ENCODE data around the gene HOXD8.

HOXD8 gene

DNA sequence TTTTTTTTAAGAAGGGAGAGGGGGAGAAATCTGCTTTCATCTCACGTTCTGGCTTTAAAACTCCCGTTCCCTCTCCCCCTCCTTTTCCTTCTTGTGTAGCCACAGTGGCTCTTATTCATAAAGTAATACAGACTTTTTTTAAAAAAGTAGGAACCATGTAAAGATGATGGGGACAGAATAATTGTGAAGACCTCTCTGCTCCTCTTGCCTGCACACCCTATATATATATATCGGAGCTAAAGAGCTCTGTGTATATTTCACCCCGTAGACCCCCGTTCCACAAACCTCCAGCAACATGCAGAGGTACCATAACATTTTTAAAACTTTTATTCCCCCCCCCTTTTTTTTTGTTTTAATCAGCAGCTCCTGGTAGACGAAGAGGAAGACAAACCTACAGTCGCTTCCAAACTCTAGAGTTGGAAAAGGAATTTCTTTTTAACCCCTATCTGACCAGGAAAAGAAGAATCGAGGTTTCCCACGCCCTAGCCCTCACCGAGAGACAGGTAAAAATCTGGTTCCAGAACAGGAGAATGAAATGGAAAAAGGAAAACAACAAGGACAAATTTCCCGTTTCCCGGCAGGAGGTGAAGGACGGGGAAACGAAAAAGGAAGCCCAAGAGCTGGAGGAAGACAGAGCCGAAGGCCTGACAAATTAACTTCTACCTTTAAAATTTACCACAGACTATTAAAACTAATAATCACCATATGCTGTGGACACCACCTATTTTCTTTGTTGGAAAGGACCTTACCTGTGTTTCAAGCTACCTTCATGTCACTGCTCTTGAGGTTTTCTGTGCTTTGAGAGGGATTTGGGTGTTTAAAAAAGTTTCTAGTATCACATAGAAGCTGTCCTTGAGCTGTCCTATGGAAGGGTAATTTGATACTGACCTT, 1.7 kb downstream of the HOXD8 start:
- DNase-seq (ENCODE audit: low read depth), result no peak

DNA sequence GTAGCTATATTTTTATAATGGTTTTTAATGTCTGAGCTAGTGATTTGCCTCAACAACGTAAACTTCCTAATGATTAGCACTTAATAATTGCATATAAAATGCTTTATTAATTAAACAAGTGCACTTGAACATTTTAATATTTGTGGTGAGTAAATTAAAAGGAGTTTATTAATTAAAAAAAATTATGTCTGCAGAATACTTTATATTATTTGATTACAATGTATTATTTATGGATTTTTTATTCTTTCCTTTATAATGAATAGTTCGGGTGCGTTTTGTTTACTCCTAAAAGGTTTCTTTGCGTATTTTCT, 2.3 kb downstream of the HOXD8 start:
- DNase-seq (ENCODE audit: low read depth), result no peak

DNA sequence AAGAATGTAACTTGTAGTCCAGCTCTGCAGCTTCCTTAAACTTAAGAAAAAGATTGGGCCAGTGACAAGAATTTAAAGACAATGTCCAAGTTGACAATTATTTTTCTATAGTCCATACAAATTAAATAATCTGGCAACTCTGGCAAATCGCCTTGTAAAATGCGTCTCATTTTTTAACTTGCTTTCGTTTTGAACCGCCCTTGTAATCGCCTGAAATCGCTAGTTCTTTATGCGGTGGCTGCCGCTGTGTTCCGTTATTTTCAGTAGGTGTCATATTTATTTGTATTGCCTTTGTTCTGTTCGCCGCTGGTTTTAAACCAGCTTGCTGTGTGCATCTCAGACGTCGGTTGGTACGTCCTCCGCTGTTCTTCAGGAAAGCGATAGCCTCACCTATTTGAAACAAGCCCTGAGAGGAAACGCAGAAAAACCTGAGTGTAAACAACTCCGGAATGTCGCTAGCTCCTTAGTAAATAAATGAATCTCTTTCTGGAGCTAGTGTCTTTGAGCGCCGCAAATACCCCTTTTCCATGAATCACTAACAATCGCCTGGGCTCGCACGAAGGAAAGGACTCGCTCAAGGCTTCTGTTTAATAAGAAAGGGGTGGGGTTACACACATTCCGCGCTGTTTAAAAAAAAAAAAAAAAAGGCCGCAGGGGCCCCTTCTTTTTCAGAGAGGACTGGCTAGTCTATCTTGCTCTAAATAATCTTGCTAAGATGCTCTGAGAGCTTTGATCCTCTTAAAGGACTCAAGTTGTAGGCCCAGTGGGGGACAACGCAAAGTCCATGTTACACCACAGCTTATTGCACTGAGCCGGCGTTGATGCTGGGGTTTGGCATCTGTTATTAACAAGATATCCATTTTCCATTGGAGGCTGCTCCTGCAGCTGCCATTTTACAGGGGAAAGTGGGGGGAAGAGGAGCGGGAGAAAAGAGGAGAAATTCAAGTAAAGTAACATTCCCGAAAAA, 3.0 kb downstream of the HOXD8 start:
- no peak for DNase-seq (ENCODE audit: low read depth)

DNA sequence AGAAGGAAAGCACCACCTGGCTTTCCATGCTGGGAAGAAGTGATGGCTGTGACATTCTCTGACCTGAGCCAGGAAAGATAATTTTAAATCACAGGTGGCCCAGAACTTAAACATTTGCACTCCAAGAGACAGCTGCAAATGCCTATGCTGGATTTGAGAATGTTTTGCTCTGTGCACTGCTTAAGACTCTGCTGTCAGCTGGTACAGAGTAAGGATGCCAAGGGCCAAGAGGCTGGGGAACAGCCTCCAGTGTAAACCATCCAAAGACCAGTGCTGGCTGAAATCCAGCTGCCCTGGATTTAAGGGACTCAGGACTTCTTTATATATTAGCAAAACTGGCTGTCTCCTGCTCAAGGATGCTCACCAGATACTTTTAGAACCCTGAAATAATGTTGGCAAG, 3.9 kb downstream of the HOXD8 start:
- no peak for DNase-seq (ENCODE audit: low read depth)

DNA sequence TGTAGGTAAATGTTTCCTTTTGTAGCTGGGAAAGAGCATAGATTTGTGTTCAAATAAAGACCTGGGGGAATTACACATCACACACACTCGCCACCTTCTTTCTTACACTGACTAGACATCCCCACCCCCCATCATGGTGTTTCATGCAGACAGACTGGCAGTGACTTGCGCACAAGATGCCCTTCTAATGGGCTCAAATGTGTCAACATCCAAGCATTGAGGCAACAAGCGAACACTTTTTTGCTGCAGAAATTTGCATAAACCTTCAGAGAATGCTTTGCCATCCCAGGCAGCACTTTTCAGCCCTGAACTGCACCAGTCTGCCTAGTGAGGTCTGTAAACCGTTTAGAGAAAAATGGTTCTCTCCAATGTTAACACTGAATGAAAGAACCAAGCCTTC, 4.5 kb downstream of the HOXD8 start:
- no peak for DNase-seq (ENCODE audit: low read depth)

DNA sequence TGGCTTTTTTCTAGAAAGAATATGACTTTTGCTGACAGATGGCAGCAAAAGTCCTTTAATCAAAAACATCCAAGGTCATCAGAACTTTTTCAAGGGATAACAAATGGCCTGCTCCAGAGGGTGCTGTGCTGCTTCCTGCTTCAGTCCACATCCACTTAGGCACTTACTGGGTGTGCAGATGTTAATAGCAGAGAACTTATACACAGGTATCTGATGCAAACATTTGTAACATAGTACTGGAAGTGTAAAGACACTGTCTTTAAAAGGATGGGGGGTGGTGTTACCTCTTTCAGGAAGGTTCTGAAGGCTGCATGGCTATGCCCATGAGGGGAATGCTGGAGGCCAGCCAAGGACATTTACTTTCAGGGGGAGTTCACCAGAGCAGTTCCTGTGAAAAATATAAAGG, 5.5 kb downstream of the HOXD8 start:
- no peak for DNase-seq (ENCODE audit: low read depth)

DNA sequence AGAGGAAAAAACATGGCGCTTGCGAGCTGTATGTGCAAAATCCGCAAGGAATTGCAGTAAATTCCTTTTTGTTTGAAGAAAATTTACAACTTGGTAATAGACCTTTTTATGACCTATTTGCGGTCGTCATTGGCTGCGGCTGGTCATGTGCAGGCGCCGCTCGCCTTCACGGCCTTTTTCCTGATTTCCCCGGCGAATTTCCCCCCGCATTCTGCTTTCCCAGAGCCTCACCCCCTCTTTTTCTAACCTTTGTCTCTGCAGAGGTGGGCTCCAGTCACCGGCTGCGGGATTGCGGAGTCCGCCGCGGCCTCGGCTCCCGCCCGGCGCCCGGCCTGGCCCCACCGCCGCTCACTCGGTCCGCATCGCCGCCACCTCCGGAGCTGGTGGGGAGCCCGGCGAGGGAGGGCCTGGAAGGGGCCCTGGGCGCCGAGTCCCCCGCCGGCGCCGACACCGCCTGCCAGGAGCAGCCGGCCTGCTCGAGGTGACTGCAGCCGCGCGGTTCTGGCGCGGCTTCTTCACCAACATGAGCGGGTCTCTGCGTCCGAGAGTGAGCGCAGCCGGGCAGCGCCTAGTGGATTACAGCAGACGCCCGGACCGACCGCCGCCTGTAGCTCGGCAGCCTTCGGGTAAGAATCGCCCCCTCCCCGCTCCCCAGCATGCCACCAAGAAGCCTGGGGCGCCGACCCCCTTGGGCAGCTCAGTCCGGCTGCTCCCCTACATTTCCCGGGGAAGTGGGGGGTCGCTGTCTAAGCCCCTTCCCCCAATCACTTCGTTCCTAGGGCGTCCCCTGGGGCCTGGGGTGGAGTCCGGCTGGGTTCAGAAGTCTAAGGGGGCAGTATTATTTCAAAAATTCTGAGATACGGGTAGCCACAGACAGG, 7.1 kb downstream of the HOXD8 start:
- no peak for DNase-seq (ENCODE audit: low read depth)

DNA sequence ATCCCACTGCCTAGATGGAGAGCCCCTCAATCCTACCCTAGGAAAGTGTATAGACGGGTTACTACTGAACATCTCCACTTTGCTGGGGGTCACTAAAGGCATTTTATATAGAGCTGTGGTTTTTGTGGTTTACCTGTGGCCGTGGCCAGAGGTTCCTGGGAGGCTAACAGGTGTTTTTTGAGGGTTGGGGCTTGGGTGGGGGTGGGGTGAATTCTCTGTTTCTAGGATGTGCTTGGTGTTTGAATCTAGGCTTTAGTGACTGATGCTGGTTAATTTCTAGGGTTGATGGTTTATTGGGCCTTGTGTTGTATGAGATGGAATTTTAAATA, 7.7 kb downstream of the HOXD8 start:
- no peak for DNase-seq (ENCODE audit: low read depth)

DNA sequence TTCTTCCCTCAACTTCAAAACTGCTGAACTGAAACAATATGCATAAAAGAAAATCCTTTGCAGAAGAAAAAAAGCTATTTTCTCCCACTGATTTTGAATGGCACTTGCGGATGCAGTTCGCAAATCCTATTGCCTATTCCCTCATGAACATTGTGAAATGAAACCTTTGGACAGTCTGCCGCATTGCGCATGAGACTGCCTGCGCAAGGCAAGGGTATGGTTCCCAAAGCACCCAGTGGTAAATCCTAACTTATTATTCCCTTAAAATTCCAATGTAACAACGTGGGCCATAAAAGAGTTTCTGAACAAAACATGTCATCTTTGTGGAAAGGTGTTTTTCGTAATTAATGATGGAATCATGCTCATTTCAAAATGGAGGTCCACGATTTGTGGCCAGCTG, 8.4 kb downstream of the HOXD8 start:
- DNase-seq (ENCODE audit: low read depth), result no peak

DNA sequence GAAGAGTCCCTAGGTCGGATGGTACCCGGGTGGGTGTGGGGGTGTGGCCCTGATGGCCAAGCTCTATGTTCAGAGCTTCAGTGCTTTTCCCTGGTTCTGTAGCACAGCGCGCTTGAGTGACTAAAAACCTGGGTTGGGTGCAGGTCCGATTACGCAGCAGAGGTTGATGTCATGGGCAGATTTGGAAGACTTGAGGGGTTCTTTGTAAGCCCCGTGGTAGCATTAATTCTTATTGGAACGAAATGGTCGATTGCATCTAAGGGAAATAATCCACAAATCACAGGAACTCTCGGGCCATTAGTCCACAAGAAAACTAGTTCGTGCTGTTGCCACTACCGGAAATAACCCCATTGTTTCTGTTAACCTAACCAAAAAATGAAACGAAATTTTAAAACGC, 9.0 kb downstream of the HOXD8 start:
- no peak for DNase-seq (ENCODE audit: low read depth)

DNA sequence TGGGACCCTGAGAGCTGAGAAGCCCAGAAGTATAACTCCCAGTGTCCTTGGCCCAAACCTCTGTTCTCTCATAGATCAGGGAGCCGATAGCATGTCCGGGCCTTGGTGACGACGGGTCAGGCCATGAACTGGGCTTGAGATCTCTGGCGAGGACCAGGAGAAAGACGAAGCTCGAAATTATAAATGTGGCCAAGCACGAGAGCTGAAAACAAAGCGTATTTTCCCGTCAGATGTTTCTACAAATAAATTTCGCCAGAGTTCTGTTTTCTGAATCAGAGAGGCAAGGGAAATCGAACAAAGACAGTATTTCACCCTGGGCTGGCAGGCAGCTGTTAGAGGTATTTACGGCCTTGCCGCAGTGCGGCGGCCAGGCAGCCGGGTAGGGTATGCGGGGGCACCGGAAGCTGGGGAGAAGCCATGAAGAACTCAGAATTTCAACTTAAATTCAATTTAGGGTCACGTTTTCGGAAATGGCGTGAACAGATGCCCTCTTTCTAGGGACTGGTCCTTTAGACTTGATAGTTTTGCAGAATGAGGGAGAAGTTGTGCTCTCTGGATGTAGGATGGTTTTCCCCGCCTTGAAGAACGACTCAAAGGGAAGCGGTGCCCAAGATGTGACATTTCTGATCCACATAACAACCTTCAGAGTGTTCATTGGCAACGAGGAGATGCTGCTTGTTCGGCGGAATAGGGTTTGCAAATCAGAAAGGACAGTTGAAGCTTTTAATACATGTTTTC, 9.6 kb downstream of the HOXD8 start:
- no peak for DNase-seq (ENCODE audit: low read depth)

DNA sequence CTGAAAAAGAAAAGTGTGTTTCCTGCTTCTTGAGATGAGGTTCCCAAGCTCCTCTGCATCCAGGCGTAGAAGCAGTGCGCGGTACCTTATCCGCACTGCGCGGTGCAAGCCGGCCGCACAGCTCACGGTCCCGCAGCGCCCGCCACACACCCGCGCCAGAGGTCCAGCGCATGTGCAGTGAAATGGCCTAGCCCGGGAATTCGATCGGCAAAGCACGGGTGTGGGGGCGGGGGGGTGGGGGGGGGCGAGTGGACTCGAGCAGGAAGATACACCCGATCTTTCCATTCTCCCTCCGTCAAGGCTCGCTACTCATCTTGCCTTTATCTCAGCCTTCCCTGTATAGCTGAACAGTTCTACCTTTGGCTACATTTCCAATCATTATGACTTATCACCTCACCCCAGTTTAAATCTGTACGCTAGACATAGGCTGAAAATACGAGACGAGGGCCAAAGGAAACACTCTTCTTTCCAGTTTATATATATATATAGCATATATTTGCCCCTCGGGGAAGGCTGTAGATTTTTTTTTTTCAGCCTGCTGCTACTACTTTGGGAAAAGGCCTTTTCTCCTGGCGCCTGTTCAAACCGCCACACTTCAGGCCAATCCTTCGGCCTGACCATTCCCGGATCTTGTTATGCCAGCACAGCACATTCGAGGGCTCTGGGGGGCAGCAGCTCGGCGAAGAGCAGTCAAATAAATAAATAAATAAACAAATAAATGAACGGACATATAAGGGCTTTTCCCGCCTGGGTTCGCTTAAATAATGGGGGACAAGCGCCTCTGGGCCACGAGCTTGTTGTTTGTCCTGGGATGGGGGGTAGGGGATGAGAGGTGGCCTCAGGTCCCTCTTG, 10.4 kb downstream of the HOXD8 start:
- DNase-seq (ENCODE audit: low read depth), result no peak

DNA sequence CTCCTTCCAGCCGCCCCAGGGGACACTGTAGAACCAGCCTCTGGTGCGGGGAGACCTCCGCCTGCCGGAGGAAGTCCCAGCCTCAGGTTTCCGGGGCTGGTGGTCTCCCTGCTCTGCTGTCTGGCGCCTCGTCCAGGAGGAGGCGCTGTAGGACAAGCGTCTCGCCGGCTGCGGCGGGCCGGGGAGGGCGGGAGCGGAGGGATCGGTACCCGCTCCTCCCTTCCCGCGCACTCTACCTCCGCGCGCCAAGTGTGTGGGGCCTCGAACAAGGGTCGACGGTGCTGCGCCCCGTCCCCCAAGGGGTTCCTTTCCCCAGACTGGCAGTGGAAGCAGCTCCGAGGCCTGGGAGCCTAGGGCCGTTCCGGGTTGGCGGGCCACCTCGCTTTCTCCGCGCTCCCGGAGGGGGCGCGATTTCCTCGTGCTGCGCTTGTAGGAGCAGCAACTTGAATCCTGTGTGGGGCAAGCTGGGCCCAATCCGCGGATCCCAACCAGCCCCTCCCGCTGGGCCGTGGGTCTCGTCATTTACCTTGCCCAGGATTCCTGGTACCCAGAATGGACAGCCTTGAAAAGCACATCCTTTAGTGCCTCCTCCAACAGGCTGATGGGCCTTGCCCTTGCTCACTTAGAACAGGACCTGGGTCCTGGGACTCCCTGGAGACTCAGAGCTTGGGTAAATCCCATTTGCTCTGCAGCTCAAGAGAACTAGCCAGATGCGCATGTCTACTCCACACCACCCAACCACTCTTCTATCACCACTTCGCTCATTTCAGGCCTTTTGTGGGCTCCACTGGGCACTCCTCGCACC, 11.2 kb downstream of the HOXD8 start:
- DNase-seq (ENCODE audit: low read depth), result peak; percentile 54

DNA sequence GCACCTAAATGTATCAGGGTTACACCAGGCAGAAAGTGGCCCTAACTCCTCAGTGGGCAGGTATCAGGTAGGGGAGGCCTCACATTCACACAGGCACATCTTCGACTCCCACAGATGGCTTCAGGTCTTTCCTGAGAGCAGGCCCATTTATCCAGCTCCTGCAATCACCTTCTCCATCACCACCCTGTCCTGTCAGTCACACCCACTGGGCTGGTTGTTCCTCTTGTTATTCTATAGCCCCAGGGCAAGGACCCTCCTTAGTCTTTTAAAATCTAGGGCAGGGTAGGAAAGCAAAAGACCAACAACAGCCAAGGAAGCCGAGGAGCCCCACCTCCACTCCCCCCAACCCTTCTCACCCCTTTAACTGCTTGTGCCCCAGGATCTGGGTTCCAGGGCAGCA, 12.8 kb downstream of the HOXD8 start:
- no peak for DNase-seq (ENCODE audit: low read depth)

DNA sequence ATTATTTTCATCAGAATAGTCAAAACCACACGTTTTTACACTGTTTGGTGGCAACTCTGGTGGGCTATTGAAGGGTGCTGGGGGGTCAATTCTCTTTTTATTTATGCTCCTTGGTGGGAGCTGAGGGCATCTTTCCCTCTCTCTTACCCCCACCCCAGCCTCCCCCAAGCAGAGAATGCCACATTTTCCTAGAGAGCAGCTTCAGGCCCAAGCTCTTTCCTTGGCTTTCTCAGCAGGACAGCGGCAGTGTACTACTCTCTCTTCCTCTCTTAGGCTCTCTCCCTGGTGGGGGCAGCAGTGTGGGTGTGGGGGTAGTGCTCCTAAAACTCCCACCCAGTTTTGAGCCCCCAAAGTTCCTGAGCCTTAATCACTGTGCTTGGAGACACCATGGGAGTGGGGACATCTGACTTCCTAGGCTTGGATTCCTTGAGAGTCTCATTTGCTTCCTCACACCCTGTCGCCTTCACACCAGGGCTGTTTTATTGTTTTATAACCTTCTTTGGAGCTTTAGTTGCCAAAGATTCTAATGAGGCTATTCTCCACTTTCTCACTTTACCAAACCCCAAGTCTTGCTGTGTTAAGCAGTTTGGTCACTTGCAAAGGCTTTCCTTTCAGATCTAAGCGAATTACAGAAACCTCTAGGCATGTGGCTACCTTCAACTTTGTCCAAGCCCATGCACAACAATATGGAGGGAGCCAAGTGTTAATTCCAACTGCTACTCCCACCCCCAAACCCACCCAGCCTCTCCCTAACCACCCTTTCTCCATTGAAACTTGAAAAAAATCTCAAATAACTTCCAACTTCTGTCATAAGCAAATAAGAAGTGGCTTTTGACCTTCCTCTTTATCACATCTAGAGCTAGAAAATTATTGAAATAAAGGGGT, 15.8 kb downstream of the HOXD8 start:
- DNase-seq (ENCODE audit: low read depth), result no peak

DNA sequence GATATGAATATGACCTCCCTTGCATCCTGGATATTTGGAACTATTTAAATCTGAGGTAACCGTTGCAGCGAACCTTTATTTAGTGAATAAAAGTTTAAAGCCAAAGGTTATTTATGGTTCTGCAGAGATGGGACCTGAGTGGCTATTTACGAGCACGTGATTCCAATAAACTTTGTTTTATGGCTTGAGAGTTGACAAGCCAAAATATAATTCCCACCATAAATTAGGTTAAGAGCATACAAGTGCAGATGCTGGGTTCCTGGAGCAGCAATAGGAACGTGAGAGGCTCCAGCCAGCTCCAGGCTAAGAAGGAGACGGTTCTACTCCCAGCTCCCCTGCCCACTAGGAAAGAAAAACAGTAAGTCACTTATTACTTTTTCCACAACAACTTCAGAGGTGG, 16.6 kb downstream of the HOXD8 start:
- DNase-seq (ENCODE audit: low read depth), result no peak

DNA sequence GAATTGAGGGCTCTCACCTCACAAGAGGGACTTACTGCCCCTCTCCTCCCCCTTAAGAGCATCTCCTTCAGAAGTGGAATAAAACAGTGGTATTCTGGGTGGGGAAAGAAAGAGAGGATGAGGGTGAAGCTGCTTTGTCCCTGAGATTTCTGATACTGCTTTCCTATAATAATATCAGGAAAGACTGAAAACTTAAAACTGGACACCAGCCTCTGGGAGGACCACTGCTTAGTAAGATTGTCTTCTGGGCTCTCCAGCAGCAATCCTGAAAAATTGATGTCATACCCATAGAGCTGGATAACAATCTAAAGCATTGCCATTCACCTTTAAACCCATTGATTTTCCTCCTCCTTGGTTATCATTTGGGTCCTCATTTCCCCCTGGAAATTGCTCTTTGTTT, 17.1 kb downstream of the HOXD8 start:
- no peak for DNase-seq (ENCODE audit: low read depth)

DNA sequence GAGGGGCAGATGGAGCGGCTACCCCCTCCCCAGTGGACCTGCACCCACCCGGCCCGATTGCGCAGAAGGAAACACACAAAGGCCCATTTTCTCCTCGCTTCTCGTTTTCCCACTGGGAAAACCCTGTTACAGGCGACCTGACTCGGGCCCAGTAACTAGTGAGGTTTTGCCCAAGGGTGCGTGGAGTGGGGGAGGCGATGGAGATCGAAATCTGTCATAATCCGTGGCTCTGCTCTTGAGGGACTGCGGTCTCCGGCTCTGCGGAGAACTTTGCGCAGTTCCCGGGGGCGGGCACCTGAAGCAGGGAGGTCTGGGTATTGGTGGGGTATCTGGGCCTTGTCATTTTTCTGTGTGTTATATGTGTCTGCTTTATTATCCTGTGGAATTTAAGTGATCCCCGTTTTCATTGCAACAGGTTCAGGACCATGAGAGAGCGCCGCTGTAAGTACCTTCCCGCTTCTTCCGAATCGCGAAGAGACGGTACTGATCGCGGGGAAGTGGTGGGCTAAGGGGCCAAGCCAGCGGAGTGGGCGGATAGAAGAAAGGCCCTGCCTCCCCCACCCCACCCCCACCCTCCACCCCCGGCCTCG, 17.8 kb downstream of the HOXD8 start:
- DNase-seq (ENCODE audit: low read depth), result no peak

Data from activated T-cell treated with anti-CD3 and anti-CD28 coated beads for 1 hour (primary cell).